NB4 (cell line): ENCODE results near the gene CDH10.

ENCODE experiments used
- CTCF ChIP-seq: IDR thresholded peaks from one replicate; pipeline ENCODE4 v1.5.1; 2012; ENCODE audit warnings: low read depth, low read length
- MAX ChIP-seq: IDR thresholded peaks from 2 replicates; pipeline ENCODE4 v1.6.1; 2011; ENCODE audit warnings: low read depth, low read length
- POLR2A ChIP-seq: IDR thresholded peaks from 2 replicates; pipeline ENCODE4 v1.6.1; 2011; ENCODE audit warnings: mild to moderate bottlenecking; ENCODE audit not compliant: insufficient read length; ENCODE audit errors: extremely low read depth

GRCh38 chr5:24472518-24472917, 172.3 kb downstream of the CDH10 start:
- TF ChIP-seq POLR2A (no peak), CTCF (no peak), MAX (no peak)
